Calu3 (cell line): ENCODE data around the gene MYRFL. TPM values are rescaled to one million over a fixed set of nuclear protein-coding genes. Genes with fewer than 3 reads are reported as not detected.

ENCODE experiments used
- BruUV-seq: library from RNA; stranded (reverse); fragments of 400-500 nt; replicated peaks from 2 replicates; lab custom pipeline; 2021; lab: Mats Ljungman, UMichigan
- CTCF ChIA-PET: fragments of 300-600 bp; sonication (Branson Sonifier 250); formaldehyde crosslinking; loops from one replicate; lab custom pipeline; 2022; ENCODE audit warnings: antibody characterized with exemption; lab: Charles Lee
- DNase-seq: peaks from one replicate; pipeline ENCODE4 v3.0.0; 2022
- H3K27ac Mint-ChIP-seq: one replicate; pipeline ENCODE4 v1.8.0; 2022; ENCODE audit warnings: mixed read lengths; ENCODE audit not compliant: unreplicated experiment
- H3K27me3 Mint-ChIP-seq: one replicate; pipeline ENCODE4 v1.8.0; 2022; ENCODE audit warnings: mixed read lengths; ENCODE audit not compliant: unreplicated experiment
- H3K36me3 Mint-ChIP-seq: one replicate; pipeline ENCODE4 v1.8.0; 2022; ENCODE audit warnings: mild to moderate bottlenecking, moderate library complexity, mixed read lengths; ENCODE audit not compliant: insufficient read depth, unreplicated experiment
- H3K4me1 Mint-ChIP-seq: one replicate; pipeline ENCODE4 v1.8.0; 2022; ENCODE audit warnings: mild to moderate bottlenecking, low read depth, mixed read lengths; ENCODE audit not compliant: unreplicated experiment
- H3K4me3 Mint-ChIP-seq: one replicate; pipeline ENCODE4 v1.8.0; 2022; ENCODE audit warnings: mild to moderate bottlenecking, low read depth, moderate library complexity, mixed read lengths; ENCODE audit not compliant: unreplicated experiment
- H3K9me3 Mint-ChIP-seq: one replicate; pipeline ENCODE4 v1.8.0; 2022; ENCODE audit warnings: low read depth, mixed read lengths; ENCODE audit not compliant: unreplicated experiment
- CTCF ChIP-seq: fragments of 200-600 bp; IDR thresholded peaks from one replicate; pipeline ENCODE4 v1.8.0; 2022; ENCODE audit warnings: antibody characterized with exemption; ENCODE audit not compliant: unreplicated experiment
- intact Hi-C: fragments of 100-400 bp; cut with micrococcal nuclease; formaldehyde crosslinking; loops from one replicate; pipeline ENCODE4 v1.10.0; 2022; ENCODE audit not compliant: unreplicated experiment
- total RNA-seq: library from RNA; stranded (reverse); gene quantifications from 2 replicates; pipeline ENCODE4 v1.2.3, GENCODE V29; 2022

The MYRFL gene
- total RNA-seq, 1 experiment from 2014 or later, result 1.7 TPM

GRCh38 chr12:69998011-69998410 is 173.0 kb downstream of the MYRFL start:
- no peak overlapping the region for H3K4me3 Mint-ChIP-seq
- no TSS peak for BruUV-seq
- no peaks in the 10 kb centered on the region for H3K9me3 Mint-ChIP-seq
- H3K36me3 Mint-ChIP-seq, result peaks cover 4% of the 10 kb centered on the region
- H3K27me3 Mint-ChIP-seq, result no peaks in the 10 kb centered on the region
- H3K4me1 Mint-ChIP-seq, result no peaks in the 10 kb centered on the region
- no peak overlapping the region for H3K27ac Mint-ChIP-seq
- intact Hi-C loops, result no loop called here
- no peak for DNase-seq
- CTCF ChIA-PET, result no interaction called here
- TF ChIP-seq CTCF, result no peak

GRCh38 chr12:69998922-69999321 is 173.9 kb downstream of the MYRFL start:
- CTCF ChIA-PET, result no interaction called here
- intact Hi-C loops, result no loop called here

GRCh38 chr12:69999561-69999960 is 174.5 kb downstream of the MYRFL start:
- intact Hi-C loops, result no loop called here
- Mint-ChIP-seq H3K36me3 (peaks cover 4% of the 10 kb centered on the region), H3K4me3 (no peak overlapping the region), H3K27me3 (no peaks in the 10 kb centered on the region), H3K9me3 (no peaks in the 10 kb centered on the region), H3K4me1 (no peaks in the 10 kb centered on the region), H3K27ac (no peak overlapping the region)
- CTCF ChIA-PET, result interaction anchor here (0.5 kb wide), 1 partner anchor 281 kb away, joined by 3 read pairs; no protein-coding TSS in a partner anchor
- no peak for DNase-seq
- no peak for TF ChIP-seq CTCF
- no TSS peak for BruUV-seq

More at GRCh38 chr12:69998922-69999321, 173.9 kb downstream of the MYRFL start:
- BruUV-seq, result no TSS peak
- H3K27ac Mint-ChIP-seq, result no peak overlapping the region
- no peaks in the 10 kb centered on the region for H3K4me1 Mint-ChIP-seq
- TF ChIP-seq CTCF, result no peak
- H3K27me3 Mint-ChIP-seq, result no peaks in the 10 kb centered on the region
- H3K9me3 Mint-ChIP-seq, result no peaks in the 10 kb centered on the region
- H3K36me3 Mint-ChIP-seq, result peaks cover 4% of the 10 kb centered on the region
- no peak for DNase-seq
- H3K4me3 Mint-ChIP-seq, result no peak overlapping the region

GRCh38 chr12:70002097-70002911 is 177.3 kb downstream of the MYRFL start:
- BruUV-seq, result no TSS peak
- no peak overlapping the region for H3K4me3 Mint-ChIP-seq
- intact Hi-C loops, result no loop called here
- H3K27me3 Mint-ChIP-seq, result no peaks in the 10 kb centered on the region
- peaks cover 4% of the 10 kb centered on the region for H3K36me3 Mint-ChIP-seq
- no peak for TF ChIP-seq CTCF
- H3K4me1 Mint-ChIP-seq, result no peaks in the 10 kb centered on the region
- CTCF ChIA-PET, result interaction anchor here (1.1 kb wide), 1 partner anchor 12 kb away, joined by 3 read pairs; no protein-coding TSS in a partner anchor
- DNase-seq, result no peak
- H3K27ac Mint-ChIP-seq, result no peak overlapping the region
- H3K9me3 Mint-ChIP-seq, result no peaks in the 10 kb centered on the region
